Measurements from ENCODE around the gene TLE3.

- TF ChIP-seq CTCF (IDR thresholded peaks at IDR 0.05 in 8 of 11, conservative IDR thresholded peaks at IDR 0.05 in 3 of 11), result no peak
- no peak for TF ChIP-seq POLR2AphosphoS5 (IDR thresholded peaks at IDR 0.05)
- TF ChIP-seq POLR2A (IDR thresholded peaks at IDR 0.05), result no peak
Measured at GRCh38 chr15:70059476-70060213, 38.1 kb downstream of the TLE3 start.

Data from spleen (tissue), 7 donors.